Activated CD4-positive, alpha-beta memory T cell treated with anti-CD3 and anti-CD28 coated beads for 36 hours (primary cell): ENCODE measurements around the gene IL3. TPM values are rescaled to one million over a fixed set of nuclear protein-coding genes. Genes with fewer than 3 reads are reported as not detected.

Experiments
- CTCF ChIA-PET: fragments of 350-600 bp; sonication (Branson Sonifier 250); formaldehyde crosslinking; loops from one replicate; lab custom pipeline; 2021; ENCODE audit warnings: antibody characterized with exemption, inconsistent platforms; lab: Charles Lee
- POLR2A ChIA-PET: fragments of 350-600 bp; sonication (Branson Sonifier 250); formaldehyde crosslinking; loops from one replicate; lab custom pipeline; 2021; ENCODE audit warnings: antibody characterized with exemption; lab: Charles Lee
- DNase-seq: peaks from one replicate; pipeline ENCODE4 v3.0.0-alpha.2; 2020
- H3K27ac Mint-ChIP-seq: one replicate; pipeline ENCODE4 v1.8.0; 2021; ENCODE audit warnings: mixed read lengths
- H3K27me3 Mint-ChIP-seq: one replicate; pipeline ENCODE4 v1.8.0; 2021; ENCODE audit warnings: mixed read lengths
- H3K36me3 Mint-ChIP-seq: one replicate; pipeline ENCODE4 v1.8.0; 2021; ENCODE audit warnings: mixed read lengths
- H3K4me1 Mint-ChIP-seq: one replicate; pipeline ENCODE4 v1.8.0; 2021; ENCODE audit warnings: low read depth, mixed read lengths
- H3K4me3 Mint-ChIP-seq: one replicate; pipeline ENCODE4 v1.8.0; 2021; ENCODE audit warnings: mild to moderate bottlenecking, mixed read lengths
- H3K9me3 Mint-ChIP-seq: one replicate; pipeline ENCODE4 v1.8.0; 2021; ENCODE audit warnings: mixed read lengths
- intact Hi-C: fragments of 100-400 bp; cut with micrococcal nuclease; formaldehyde crosslinking; loops from one replicate; pipeline ENCODE4 v1.15.1; 2023
- total RNA-seq, 2 experiments: library from RNA; stranded (reverse); gene quantifications; one replicate each; pipeline ENCODE4 v1.2.3, GENCODE V29; 2021

Gene IL3
- total RNA-seq, 2 experiments from 2014 or later = 23.1 to 23.3 TPM

- Mint-ChIP-seq H3K36me3 (no peaks in the 10 kb centered on the region), H3K27ac (no peak overlapping the region), H3K4me3 (no peak overlapping the region), H3K4me1 (peaks cover 51% of the 10 kb centered on the region), H3K9me3 (no peaks in the 10 kb centered on the region), H3K27me3 (no peaks in the 10 kb centered on the region)
- ChIA-PET CTCF (no interaction called here), POLR2A (no interaction called here)
- intact Hi-C loops = loop anchor here (5.0 kb wide), 2 partner anchors 53 to 263 kb away; partner anchors contain the start of gene FNIP1
- DNase-seq = no peak
These were observed 557 bp upstream of the IL3 start for GRCh38 chr5:132059696-132060500.

DNA sequence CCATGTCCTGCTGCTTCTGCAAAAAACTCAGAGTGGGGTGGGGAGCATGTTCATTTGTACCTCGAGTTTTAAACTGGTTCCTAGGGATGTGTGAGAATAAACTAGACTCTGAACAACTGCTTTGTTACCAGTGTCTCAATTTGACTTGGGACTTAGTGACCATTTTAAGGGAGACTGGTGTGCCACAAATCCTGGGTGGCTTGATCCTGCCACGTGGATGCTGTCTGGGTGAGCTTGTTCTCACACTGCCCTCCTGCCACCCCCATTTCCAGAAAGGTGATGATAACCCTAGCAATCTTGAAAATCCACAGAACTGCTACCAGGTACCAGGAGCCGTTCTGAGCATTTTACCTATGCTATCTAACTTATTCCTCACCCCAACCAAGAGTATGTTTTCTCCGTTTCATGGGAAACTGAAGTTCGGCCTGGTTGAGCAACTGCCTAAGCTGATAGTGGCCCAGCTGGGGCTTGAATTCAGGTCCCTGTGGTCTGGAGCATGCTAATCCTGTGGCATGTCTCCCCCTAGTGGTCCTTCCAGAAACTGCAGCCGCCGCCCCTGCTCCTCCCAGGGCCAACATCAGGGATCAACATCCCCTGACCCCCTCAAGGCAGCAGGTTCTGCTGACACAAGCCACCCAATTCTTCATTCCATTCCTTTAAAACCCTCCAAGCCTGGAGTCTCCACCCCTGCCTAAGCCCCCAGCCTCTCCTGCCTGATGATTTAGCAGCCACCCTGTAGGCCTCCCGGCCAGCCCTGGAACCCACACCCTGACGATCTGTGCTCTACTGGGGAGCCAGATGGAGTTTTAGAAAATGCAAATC is 2.8 kb downstream of the IL3 start:
- ChIA-PET CTCF (interaction anchor here (0.5 to 4.9 kb wide), 56 partner anchors 9 to 540 kb away, joined by 3 to 35 read pairs (median 4); partner anchors contain the start of genes ACSL6 and CSF2), POLR2A (no interaction called here)
- DNase-seq = peak; percentile 88
- no peaks in the 10 kb centered on the region for H3K36me3 Mint-ChIP-seq
- no peaks in the 10 kb centered on the region for H3K9me3 Mint-ChIP-seq
- no peak overlapping the region for H3K4me3 Mint-ChIP-seq
- H3K27ac Mint-ChIP-seq = peak overlapping the region; percentile 38
- intact Hi-C loops = loop anchor here (1.0 to 5.0 kb wide), 5 partner anchors 43 to 474 kb away; partner anchors contain the start of gene FNIP1
- peaks cover 32% of the 10 kb centered on the region for H3K4me1 Mint-ChIP-seq
- no peaks in the 10 kb centered on the region for H3K27me3 Mint-ChIP-seq

DNA sequence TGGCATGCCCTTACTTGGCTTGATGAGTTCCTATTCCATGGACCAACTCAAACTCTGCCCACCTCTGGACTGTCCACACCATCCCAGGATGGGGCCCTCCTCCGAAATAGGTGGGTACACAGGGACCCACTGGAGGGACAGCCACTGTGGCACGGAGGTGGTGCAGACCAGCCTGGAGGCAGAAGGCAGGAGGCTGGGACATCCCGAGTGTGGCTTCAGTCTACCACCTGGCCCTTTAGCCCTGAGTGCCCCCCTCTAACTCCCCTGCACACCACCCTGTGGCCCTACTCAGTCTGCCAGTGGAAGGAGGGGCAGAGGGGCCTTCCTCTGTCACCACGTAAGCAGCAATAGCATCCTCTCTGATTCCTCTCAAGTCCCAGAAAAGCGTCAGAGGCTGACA is 3.7 kb downstream of the IL3 start:
- intact Hi-C loops = loop anchor here (1.0 to 5.0 kb wide), 7 partner anchors 57 to 437 kb away; partner anchors contain the start of gene FNIP1
- no peaks in the 10 kb centered on the region for H3K36me3 Mint-ChIP-seq
- peak; percentile 7 for DNase-seq
- H3K9me3 Mint-ChIP-seq = no peaks in the 10 kb centered on the region
- no peak overlapping the region for H3K4me3 Mint-ChIP-seq
- H3K27me3 Mint-ChIP-seq = no peaks in the 10 kb centered on the region
- POLR2A ChIA-PET = no interaction called here
- H3K27ac Mint-ChIP-seq = no peak overlapping the region
- peaks cover 29% of the 10 kb centered on the region for H3K4me1 Mint-ChIP-seq
- CTCF ChIA-PET = interaction anchor here (0.6 to 4.9 kb wide), 27 partner anchors 10 to 475 kb away, joined by 3 to 35 read pairs (median 6); partner anchors contain the start of genes SLC22A4 and SLC22A5

DNA sequence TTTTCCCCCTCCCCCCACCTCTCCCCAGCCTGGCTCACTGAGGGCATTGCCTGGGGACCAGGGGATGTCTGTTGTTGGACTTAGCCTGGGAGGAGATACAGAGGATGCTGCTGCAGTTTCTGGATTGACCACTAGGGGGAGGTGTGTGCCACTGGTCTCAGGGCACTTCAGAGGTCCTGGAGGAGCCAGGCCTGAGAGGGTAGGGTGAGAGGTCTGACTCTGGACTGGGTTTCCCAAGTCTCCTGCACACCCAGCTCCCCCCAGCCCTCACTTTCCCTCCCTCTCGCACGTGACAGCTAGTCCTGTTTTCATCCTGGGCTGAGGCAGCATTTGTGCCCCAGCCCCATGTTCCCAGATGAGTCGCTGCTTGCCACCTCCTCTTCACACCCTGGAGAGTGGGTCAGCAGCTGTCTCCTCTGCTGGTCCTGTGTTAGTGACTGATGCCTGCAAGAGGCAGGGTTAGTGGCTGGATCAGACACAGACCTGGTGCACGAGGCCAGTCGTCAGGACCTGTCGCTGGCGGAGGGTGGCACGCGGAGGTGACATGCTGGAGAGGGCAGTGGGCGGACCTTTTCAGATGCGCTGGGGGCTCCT is 4.4 kb downstream of the IL3 start:
- Mint-ChIP-seq H3K27me3 (no peaks in the 10 kb centered on the region), H3K36me3 (no peaks in the 10 kb centered on the region), H3K27ac (peak overlapping the region; percentile 7), H3K9me3 (no peaks in the 10 kb centered on the region), H3K4me3 (peak overlapping the region; percentile 11), H3K4me1 (peaks cover 22% of the 10 kb centered on the region)
- POLR2A ChIA-PET = interaction anchor here (0.5 kb wide), 1 partner anchor 160 kb away, joined by 3 read pairs; no protein-coding TSS in a partner anchor
- DNase-seq = peak; percentile 90
- intact Hi-C loops = loop anchor here (1.0 to 5.0 kb wide), 9 partner anchors 58 to 436 kb away; partner anchors contain the start of gene FNIP1
- CTCF ChIA-PET = interaction anchor here (0.6 to 4.9 kb wide), 34 partner anchors 8 to 435 kb away, joined by 3 to 35 read pairs (median 4); partner anchors contain the start of genes P4HA2, SLC22A4 and SLC22A5

GRCh38 chr5:132065351-132065937 is 5.0 kb downstream of the IL3 start:
- POLR2A ChIA-PET = no interaction called here
- Mint-ChIP-seq H3K27ac (no peak overlapping the region), H3K4me3 (no peak overlapping the region)

GRCh38 chr5:132065951-132066701 is 5.7 kb downstream of the IL3 start:
- no peak overlapping the region for H3K27ac Mint-ChIP-seq
- CTCF ChIA-PET = interaction anchor here (0.9 to 4.9 kb wide), 18 partner anchors 12 to 476 kb away, joined by 3 to 35 read pairs (median 6); partner anchors contain the start of gene SLC22A4
- intact Hi-C loops = loop anchor here (1.0 to 5.0 kb wide), 5 partner anchors 68 to 435 kb away; no protein-coding TSS in a partner anchor
- peaks cover 31% of the 10 kb centered on the region for H3K4me1 Mint-ChIP-seq
- no peak overlapping the region for H3K4me3 Mint-ChIP-seq
- DNase-seq = no peak
- no peaks in the 10 kb centered on the region for H3K27me3 Mint-ChIP-seq
- no peaks in the 10 kb centered on the region for H3K36me3 Mint-ChIP-seq
- no peaks in the 10 kb centered on the region for H3K9me3 Mint-ChIP-seq
- POLR2A ChIA-PET = no interaction called here

More at GRCh38 chr5:132065351-132065937, 5.0 kb downstream of the IL3 start:
- Mint-ChIP-seq H3K36me3 (no peaks in the 10 kb centered on the region), H3K4me1 (peaks cover 24% of the 10 kb centered on the region), H3K9me3 (no peaks in the 10 kb centered on the region), H3K27me3 (no peaks in the 10 kb centered on the region)
- CTCF ChIA-PET = interaction anchor here (0.6 to 4.9 kb wide), 32 partner anchors 7 to 435 kb away, joined by 3 to 35 read pairs (median 4); partner anchors contain the start of genes P4HA2, SLC22A4 and SLC22A5
- intact Hi-C loops = loop anchor here (1.0 to 5.0 kb wide), 5 partner anchors 69 to 435 kb away; no protein-coding TSS in a partner anchor
- DNase-seq = peak; percentile 74

DNA sequence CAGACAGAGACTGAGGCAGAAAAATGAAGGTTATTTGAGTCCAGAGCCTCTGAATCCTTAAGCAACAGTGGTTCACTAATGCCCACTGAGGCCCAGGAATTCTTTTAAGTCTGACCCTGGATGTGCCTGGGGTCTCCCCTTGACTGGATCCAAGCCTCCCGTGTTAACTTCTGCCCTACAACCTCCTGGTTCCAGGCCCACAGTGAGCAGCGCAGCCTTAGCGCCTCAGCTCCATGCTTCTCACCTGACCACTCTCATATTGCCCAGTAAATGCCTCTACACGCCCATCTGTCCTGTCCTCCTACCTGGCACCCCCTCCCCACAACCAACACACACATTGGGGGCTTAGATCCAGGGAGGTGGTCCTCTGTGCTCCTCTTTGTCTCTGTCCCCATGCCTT is 6.4 kb downstream of the IL3 start:
- no peak overlapping the region for H3K4me3 Mint-ChIP-seq
- intact Hi-C loops = loop anchor here (5.0 kb wide), 1 partner anchor 320 kb away; no protein-coding TSS in a partner anchor
- ChIA-PET POLR2A (no interaction called here), CTCF (interaction anchor here (0.8 to 1.3 kb wide), 6 partner anchors 68 to 477 kb away, joined by 3 to 6 read pairs (median 4); partner anchors contain the start of gene SLC22A5)
- DNase-seq = no peak
- H3K27me3 Mint-ChIP-seq = no peaks in the 10 kb centered on the region
- no peaks in the 10 kb centered on the region for H3K36me3 Mint-ChIP-seq
- H3K4me1 Mint-ChIP-seq = peaks cover 36% of the 10 kb centered on the region
- H3K9me3 Mint-ChIP-seq = no peaks in the 10 kb centered on the region
- H3K27ac Mint-ChIP-seq = no peak overlapping the region

DNA sequence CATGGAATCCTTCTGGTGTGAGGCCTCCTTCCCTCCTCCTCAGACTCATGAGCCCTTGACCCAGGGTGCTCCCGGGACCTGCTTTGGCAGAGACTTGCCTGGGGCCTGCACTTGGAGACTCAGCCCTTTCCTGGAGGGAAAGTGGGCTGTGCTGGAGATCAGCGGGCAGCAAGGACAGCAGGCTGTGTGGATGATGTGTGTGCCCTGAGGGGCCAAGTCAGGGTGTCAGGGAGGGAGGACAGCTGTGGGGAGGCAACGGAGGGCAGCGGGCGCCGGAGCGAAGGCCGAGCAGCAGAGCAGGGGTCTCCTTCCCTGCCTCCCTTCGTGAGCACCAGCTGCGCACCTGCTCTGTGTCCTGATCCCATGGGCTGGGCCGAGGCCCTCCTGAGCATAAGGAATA is 7.0 kb downstream of the IL3 start:
- Mint-ChIP-seq H3K4me3 (no peak overlapping the region), H3K36me3 (no peaks in the 10 kb centered on the region), H3K27me3 (no peaks in the 10 kb centered on the region), H3K27ac (no peak overlapping the region), H3K9me3 (no peaks in the 10 kb centered on the region), H3K4me1 (peaks cover 38% of the 10 kb centered on the region)
- intact Hi-C loops = loop anchor here (5.0 kb wide), 1 partner anchor 320 kb away; no protein-coding TSS in a partner anchor
- DNase-seq = no peak
- CTCF ChIA-PET = interaction anchor here (0.8 to 1.3 kb wide), 3 partner anchors 109 to 302 kb away, joined by 3 to 4 read pairs (median 3); partner anchors contain the start of gene SLC22A5
- POLR2A ChIA-PET = no interaction called here

DNA sequence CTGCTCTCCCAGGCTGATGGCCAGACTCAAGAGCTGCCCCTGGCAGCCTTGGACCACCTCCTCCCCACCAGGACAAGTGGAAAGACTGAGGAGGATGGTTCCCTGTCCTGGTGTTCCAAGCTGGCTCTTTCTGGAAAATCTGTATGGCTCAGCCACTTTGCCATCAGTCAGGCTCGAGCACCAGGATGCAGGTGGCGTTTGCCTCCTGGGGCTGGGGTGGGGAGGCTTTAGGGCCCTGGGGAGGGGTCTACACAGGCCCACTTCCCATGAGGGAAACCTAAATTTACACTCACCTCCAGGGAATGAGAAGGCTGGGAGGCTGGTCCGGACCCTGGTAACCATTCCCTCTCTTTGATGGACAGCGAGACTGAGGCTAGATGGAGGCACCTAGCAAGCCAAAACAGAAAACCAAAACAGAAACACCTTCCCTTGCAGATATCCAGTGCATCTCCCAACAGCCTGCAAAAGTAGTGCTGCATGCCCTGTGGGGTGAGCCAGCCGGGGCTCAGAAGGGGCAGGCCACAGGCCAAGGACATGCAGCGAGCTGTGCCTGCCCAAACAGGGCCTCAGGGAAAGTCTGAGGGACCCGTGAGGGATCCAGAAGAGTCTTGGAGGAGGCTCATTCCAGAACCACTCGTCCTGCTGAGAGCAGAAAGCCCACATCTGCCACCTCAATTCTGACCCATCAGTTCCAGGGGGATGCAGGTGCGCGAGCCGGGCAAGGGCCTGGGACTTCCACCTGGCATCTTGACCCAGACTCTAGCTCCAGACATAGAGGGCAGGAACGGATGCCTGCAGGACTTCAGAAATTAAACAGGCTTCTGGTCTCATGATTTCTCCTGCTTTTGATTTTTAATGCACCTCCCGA is 7.7 kb downstream of the IL3 start:
- no peaks in the 10 kb centered on the region for H3K36me3 Mint-ChIP-seq
- CTCF ChIA-PET = interaction anchor here (1.2 kb wide), 2 partner anchors 66 to 301 kb away, joined by 3 read pairs; partner anchors contain the start of gene SLC22A5
- POLR2A ChIA-PET = no interaction called here
- H3K4me1 Mint-ChIP-seq = peaks cover 40% of the 10 kb centered on the region
- DNase-seq = no peak
- intact Hi-C loops = loop anchor here (5.0 kb wide), 1 partner anchor 319 kb away; no protein-coding TSS in a partner anchor
- H3K9me3 Mint-ChIP-seq = no peaks in the 10 kb centered on the region
- no peak overlapping the region for H3K4me3 Mint-ChIP-seq
- no peaks in the 10 kb centered on the region for H3K27me3 Mint-ChIP-seq
- no peak overlapping the region for H3K27ac Mint-ChIP-seq
